Measurements from ENCODE around the gene CLPTM1L.
"Not testable (repeated sequence)": the region's sequence is repeated elsewhere in the genome, so short reads cannot be mapped to it uniquely, and the experiment has no call there.

CLPTM1L gene

GRCh38 chr5:1328237-1329110 lies 16.4 kb downstream of the CLPTM1L start:
- DNase-seq (ENCODE audit: low read depth, low spot score) = peak; percentile 35

GRCh38 chr5:1326901-1327756 lies 17.8 kb downstream of the CLPTM1L start:
- peak; percentile 31 for DNase-seq (ENCODE audit: low read depth, low spot score)

GRCh38 chr5:1326532-1326875 lies 18.4 kb downstream of the CLPTM1L start:
- not testable (repeated sequence) for DNase-seq (ENCODE audit: low read depth, low spot score)

GRCh38 chr5:1325870-1326531 lies 18.9 kb downstream of the CLPTM1L start:
- DNase-seq (ENCODE audit: low read depth, low spot score) = no peak

- no peak for DNase-seq (ENCODE audit: low read depth, low spot score)
Measured at GRCh38 chr5:1325191-1325741, 19.6 kb downstream of the CLPTM1L start.

DNA sequence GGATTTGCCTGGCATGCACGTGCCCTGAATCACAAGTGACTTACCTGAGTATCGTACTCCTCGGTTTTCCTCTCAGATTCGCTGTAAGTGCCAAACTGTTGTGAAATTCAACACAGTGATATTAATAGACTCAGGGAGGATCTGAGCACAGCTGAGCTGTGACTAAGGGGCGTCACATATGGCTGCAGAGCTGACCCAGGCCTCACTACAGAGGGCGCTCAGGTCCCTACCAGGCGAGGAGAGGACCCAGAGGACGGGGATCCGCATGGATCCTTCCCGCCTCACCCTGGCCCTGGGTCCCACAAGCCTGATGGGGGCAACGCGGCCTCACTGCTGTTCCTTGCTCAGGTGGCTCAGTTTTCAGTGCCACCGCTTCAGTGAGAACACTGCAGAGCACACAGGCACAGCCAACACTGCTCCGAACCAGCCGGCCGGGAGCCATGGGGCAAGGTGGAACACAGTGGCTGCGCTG lies 20.1 kb downstream of the CLPTM1L start:
- DNase-seq (ENCODE audit: low read depth, low spot score) = no peak

- DNase-seq (ENCODE audit: low read depth, low spot score) = no peak
Measured at GRCh38 chr5:1324301-1324700, 20.6 kb downstream of the CLPTM1L start.

DNA sequence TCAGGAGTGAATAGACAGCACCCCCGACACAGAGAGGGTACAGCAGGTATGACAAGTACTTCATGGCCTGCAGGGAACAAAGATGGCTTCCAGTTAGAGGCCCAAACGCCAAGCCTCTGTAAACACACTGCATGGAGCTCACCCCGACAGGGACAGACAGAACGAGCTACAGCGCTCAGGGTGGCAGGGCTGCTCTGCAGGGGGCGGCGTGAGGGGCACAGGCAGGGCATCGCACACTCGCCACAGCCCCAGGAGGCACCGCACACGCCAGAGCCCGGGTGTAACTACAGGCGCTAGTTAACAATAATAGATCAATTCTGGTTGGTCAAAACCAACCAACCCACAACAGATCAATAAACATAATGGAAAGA lies 21.1 kb downstream of the CLPTM1L start:
- no peak for DNase-seq (ENCODE audit: low read depth, low spot score)

DNA sequence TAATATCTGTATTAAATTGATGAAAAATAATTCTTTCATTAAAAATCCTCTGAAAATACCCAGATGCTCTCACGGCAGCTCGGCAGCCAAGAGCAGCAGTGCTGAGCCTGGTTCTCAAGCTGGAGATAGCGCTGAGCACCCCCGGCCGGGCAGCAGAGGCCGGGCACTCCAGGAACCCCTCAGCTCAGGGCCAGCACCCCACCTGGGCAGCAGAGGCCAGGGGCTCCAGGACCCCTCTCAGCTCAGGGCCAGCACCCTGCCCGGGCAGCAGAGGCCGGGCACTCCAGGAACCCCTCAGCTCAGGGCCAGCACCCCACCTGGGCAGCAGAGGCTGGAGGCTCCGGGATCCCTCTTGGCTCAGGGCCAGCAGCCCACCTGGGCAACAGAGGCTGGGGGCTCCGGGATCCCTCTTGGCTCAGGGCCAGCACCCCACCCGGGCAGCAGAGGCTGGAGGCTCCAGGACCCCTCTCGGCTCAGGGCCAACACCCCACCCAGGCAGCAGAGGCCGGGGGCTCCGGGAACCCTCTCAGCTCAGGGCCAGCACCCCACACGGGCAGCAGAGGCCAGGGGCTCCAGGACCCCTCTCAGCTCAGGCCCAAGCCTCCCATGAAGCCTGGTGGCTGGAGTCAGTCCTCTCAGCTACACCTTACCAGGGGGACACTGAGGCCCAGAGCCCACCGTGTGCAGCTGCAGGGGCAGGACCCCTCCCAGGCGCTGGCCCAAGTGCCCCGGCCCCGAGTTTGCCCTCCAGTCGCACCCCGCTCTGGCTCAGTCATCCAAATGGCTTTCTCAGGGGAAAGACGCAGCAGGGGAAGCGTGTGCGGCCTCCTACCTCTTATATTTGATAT lies 21.7 kb downstream of the CLPTM1L start:
- no peak for DNase-seq (ENCODE audit: low read depth, low spot score)

DNA sequence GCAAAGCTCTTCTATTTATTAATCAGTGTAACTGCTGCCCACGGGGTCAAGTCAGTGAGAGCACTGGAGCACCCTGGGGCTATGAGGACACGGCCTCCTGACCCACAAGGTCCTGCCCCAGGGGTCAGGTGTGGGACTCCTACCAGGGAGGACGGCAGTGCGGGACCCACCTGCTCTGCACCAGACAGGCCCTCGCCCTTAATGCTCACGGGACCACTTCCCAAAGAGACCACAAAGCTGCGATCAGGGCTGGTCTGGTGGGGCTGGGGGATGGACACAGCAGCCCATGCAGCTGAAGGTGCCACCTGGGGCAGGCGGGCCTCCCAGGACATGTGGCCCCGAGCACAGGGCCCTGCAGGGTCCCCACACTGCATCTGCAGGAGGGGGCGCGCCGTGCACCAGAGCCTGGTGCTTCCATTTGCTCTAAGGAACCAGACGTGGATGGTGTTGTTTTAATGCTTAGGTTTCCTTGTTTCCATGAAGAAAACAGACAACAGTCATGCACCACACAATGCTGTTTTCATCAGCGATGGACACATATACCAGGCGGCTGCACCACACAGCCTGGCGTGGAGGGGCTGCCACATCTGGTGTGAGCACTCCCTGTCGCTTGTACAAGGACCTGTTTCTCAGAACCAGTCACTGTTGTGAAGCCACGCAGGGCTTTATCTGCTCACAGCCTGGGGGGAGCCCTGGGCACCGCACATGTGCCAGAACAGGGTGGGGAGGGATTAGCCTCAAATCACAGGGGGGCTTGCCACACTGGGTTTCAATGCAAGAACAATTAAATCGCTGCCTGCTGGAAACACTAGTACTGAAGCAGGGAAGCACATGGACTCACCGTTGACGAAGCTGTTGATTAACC lies 22.6 kb downstream of the CLPTM1L start:
- DNase-seq (ENCODE audit: low read depth, low spot score) = no peak

- no peak for DNase-seq (ENCODE audit: low read depth, low spot score)
Measured at GRCh38 chr5:1321576-1321975, 23.3 kb downstream of the CLPTM1L start.

DNA sequence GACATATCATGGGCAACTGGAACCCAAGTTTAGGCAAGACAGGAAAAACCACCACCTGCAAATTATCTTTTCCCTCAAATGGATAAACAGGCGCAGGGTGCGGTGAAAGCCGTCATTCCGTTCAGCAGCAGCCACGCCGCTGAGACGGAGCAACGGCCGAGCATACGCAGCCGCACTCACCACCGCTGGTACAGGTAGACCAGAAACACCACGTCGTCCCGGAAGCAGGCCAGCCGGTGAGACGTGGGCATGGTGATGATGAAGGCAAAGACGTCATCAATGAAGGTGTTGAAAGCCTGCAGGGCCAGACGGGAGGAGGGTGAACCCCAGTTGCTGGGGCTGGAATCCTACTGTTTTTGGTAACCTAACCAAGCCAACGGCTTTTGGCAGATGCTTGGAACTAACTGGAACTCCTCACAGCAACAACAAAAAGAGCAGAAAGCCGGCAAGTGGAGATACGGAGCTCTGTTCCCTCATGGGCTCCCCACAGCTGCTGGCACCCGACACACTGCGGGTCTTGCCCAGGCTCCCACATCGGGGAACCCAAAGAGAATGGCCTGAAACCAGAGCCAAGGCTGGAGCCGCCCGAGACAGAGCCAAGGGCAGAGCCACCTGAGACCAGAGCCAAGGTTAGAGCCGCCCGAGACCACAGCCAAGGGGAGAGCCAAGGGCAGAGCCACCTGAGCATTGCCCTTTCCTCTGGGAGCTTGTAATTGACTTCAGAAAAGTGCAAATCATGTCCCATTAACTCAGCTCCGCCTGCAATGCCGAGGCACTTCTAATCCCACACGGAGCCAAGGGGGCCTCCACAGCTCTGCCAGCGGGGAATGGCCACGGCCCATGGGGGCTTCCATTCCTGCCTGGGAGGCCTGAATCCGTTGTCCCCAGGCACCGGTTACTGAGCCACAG lies 24.2 kb downstream of the CLPTM1L start:
- no peak for DNase-seq (ENCODE audit: low read depth, low spot score)

DNA sequence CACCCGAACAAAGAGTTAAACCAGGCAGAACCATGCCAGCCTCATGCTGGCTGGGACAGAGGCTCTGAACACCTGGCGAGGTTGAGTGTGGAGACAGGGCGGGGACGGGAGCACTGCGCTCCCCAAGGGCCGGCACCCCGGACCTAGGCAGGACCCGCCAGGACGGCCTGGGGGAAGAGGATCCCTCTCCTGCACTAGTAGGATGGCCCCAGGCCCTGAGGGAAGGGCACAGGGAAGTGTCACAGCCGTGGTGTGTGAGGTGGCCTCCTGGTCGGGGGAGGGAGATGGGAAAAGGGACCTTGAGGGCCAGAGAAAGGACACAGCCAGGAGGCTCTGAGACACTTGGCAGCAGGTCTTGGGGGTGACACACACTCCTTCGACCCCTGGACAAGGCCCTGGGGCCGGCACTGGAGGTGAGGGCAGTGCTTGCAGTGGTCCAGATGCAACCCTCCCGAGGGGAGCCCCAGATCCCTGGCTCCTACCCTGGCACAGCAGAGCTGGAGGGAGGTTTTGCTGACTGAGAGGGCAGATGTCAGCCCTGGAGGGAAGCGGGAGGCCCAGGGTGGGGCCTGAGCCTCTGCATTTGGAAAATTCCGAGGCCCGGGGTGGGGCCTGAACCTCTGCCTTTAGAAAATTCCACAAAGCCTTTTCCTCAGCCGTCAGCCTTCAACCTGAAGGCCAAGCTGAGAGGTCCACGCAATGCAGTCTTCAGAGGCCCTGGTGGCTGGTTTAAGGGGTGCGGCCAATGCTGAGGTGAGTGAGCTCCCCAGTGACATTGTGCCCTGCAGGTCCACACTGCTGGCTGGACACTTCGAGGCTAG lies 25.3 kb downstream of the CLPTM1L start:
- DNase-seq (ENCODE audit: low read depth, low spot score) = no peak

DNA sequence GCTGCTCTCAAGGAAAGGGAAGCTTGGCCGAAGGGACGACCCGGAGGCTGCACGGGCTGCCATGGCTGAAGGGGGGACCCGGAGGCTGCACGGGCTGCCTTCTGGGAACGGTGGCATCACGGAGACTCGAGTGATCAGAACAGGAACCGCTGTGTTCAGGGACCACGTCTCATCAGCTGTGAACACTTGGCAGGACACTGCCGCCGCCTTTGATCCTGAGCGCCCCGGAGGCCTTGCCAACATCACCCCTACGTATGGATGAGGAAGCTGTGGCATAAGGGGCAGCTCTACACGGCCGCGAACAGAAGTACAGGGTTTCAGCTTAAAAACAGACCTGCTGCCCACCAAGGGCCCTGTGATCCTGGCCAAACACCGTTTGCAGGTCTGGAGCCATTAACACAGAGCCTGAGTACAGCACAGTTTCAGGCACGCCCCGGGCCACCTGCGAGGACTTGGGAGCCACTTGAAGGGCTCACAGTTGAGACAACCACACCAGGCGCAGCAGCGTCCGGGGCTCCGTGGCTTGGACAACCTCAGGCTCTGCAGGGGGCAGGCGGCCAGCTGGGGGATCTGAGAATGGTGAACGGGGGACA lies 26.1 kb downstream of the CLPTM1L start:
- no peak for DNase-seq (ENCODE audit: low read depth, low spot score)

GRCh38 chr5:1317921-1318565 lies 26.9 kb downstream of the CLPTM1L start:
- DNase-seq (ENCODE audit: low read depth, low spot score) = no peak

- DNase-seq (ENCODE audit: low read depth, low spot score) = no peak
Measured at GRCh38 chr5:1316588-1317340, 28.1 kb downstream of the CLPTM1L start.

Measured in astrocyte of the hippocampus (primary cell).